Suprapubic skin (tissue), 4 donors: ENCODE measurements around the gene CRNN.

Experiments used
- EP300 ChIP-seq: sonication (generic); formaldehyde crosslinking; IDR thresholded peaks from one replicate; pipeline ENCODE4 v1.6.1; 2017; ENCODE audit warnings: antibody characterized with exemption
- POLR2AphosphoS5 ChIP-seq, 3 donors: sonication (generic); formaldehyde crosslinking; IDR thresholded peaks; one replicate each; pipeline ENCODE4 v1.6.1; 2017; ENCODE audit warnings: antibody characterized with exemption in 3 of 3
- TF ChIP-seq, protein P1 (sequence below), 2 donors: fragments of 200-600 bp in 1 of 2; fragments of 450-650 bp in 1 of 2; sonication (generic) in 1 of 2; IDR thresholded peaks; one replicate each; pipeline ENCODE4 v1.5.1; 2016 to 2019; ENCODE audit warnings: antibody characterized with exemption in 2 of 2, mild to moderate bottlenecking in 1 of 2, moderate library complexity in 1 of 2

DNA sequence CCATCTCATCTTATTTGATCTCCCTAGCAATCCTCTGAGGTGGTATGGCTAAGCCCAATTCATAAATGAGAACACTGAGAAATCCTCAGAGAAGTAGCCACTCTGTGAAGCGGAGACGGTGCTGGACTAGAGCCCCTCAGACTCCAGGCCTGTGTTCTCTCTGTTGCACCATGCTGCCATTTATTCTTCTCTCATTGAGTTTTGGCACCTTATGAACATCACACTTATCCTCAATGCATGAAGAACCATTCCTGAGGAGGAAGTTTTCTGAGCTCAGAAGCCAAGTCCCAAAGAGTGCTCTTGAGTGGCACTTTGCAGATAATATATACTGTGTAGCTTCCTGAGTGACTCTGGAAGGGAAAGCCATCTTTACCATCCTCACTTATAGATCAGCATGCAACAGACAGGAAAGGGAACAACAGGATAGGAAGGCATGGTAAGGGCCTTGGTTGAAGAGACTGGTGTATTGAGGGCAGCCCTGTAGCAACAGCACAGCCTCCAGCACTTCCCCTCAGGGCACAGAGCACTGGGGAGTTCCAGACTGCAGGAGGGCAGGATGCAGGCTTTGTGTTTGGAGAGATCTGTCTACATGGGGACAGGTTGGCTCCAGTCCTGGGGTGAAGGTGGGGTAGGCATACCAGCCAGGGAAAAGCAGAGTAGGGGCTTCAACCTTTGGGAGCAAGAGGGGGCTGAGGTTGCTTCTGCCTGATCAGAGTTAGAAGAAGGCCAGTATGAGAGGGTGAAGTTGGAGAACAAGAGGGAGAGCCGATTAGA lies 1.6 kb upstream of the CRNN start:
- TF ChIP-seq POLR2AphosphoS5 (IDR thresholded peaks at IDR 0.05) = no peak
- TF ChIP-seq, protein P1, sequence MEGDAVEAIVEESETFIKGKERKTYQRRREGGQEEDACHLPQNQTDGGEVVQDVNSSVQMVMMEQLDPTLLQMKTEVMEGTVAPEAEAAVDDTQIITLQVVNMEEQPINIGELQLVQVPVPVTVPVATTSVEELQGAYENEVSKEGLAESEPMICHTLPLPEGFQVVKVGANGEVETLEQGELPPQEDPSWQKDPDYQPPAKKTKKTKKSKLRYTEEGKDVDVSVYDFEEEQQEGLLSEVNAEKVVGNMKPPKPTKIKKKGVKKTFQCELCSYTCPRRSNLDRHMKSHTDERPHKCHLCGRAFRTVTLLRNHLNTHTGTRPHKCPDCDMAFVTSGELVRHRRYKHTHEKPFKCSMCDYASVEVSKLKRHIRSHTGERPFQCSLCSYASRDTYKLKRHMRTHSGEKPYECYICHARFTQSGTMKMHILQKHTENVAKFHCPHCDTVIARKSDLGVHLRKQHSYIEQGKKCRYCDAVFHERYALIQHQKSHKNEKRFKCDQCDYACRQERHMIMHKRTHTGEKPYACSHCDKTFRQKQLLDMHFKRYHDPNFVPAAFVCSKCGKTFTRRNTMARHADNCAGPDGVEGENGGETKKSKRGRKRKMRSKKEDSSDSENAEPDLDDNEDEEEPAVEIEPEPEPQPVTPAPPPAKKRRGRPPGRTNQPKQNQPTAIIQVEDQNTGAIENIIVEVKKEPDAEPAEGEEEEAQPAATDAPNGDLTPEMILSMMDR (IDR thresholded peaks at IDR 0.05) = no peak
- no peak for TF ChIP-seq EP300
